Activated naive CD8-positive, alpha-beta T cell treated with anti-CD3 and anti-CD28 coated beads, Interleukin-2, amount 10 ng/mL, durations not matched to agents 7 days and 5 days (primary cell): ENCODE measurements around the gene LIX1L. TPM values are rescaled to one million over a fixed set of nuclear protein-coding genes. Genes with fewer than 3 reads are reported as not detected.
A peak's percentile ranks its signal among the peaks of the same experiment; 100 is the strongest.

Experiments
- ATAC-seq: fragments of 150-1000 bp; cut with Tn5 transposase; one replicate; pipeline ENCODE4 v1.10.0; 2021; ENCODE audit warnings: low read depth, moderate library complexity
- POLR2A ChIA-PET: fragments of 350-600 bp; sonication (Branson Sonifier 250); formaldehyde crosslinking; loops from one replicate; lab custom pipeline; 2021; ENCODE audit warnings: antibody characterized with exemption; lab: Charles Lee
- DNase-seq: peaks from one replicate; pipeline ENCODE4 v3.0.0; 2021
- H3K27ac Mint-ChIP-seq: one replicate; pipeline ENCODE4 v1.8.0; 2022; ENCODE audit warnings: mild to moderate bottlenecking, mixed read lengths
- H3K27me3 Mint-ChIP-seq: one replicate; pipeline ENCODE4 v1.8.0; 2022; ENCODE audit warnings: mild to moderate bottlenecking, moderate library complexity, mixed read lengths
- H3K36me3 Mint-ChIP-seq: one replicate; pipeline ENCODE4 v1.8.0; 2021; ENCODE audit warnings: mild to moderate bottlenecking, mixed read lengths
- H3K4me1 Mint-ChIP-seq: one replicate; pipeline ENCODE4 v1.8.0; 2021; ENCODE audit warnings: mixed read lengths
- H3K4me3 Mint-ChIP-seq: one replicate; pipeline ENCODE4 v1.8.0; 2022; ENCODE audit warnings: mild to moderate bottlenecking, moderate library complexity, mixed read lengths
- H3K9me3 Mint-ChIP-seq: one replicate; pipeline ENCODE4 v1.8.0; 2021; ENCODE audit warnings: mixed read lengths
- total RNA-seq, 2 experiments: library from RNA; stranded (reverse); gene quantifications; one replicate each; pipeline ENCODE4 v1.2.3, GENCODE V29; 2021

LIX1L gene
- total RNA-seq, 2 experiments from 2014 or later, result 54.0 to 57.5 TPM

- ATAC-seq, result no peak
- no peak overlapping the region for H3K27ac Mint-ChIP-seq
- peaks cover 2% of the 10 kb centered on the region for H3K4me1 Mint-ChIP-seq
- H3K4me3 Mint-ChIP-seq, result no peak overlapping the region
- DNase-seq, result no peak
- H3K36me3 Mint-ChIP-seq, result no peaks in the 10 kb centered on the region
- H3K9me3 Mint-ChIP-seq, result no peaks in the 10 kb centered on the region
- no peaks in the 10 kb centered on the region for H3K27me3 Mint-ChIP-seq
- POLR2A ChIA-PET, result interaction anchor here (0.7 to 1.3 kb wide), 3 partner anchors 44 to 105 kb away, joined by 3 to 4 read pairs (median 3); partner anchors contain the start of genes NUDT17 and TXNIP
Observed at GRCh38 chr1:145891143-145891542, 66.7 kb downstream of the LIX1L start.

GRCh38 chr1:145889722-145890121 is 68.1 kb downstream of the LIX1L start:
- no peaks in the 10 kb centered on the region for H3K9me3 Mint-ChIP-seq
- ATAC-seq (no peak), DNase-seq (no peak)
- H3K4me3 Mint-ChIP-seq, result no peak overlapping the region
- no peak overlapping the region for H3K27ac Mint-ChIP-seq
- POLR2A ChIA-PET, result no interaction called here
- H3K4me1 Mint-ChIP-seq, result peaks cover 12% of the 10 kb centered on the region
- H3K36me3 Mint-ChIP-seq, result no peaks in the 10 kb centered on the region
- H3K27me3 Mint-ChIP-seq, result peaks cover 9% of the 10 kb centered on the region

GRCh38 chr1:145887631-145888030 is 70.2 kb downstream of the LIX1L start:
- Mint-ChIP-seq H3K36me3 (no peaks in the 10 kb centered on the region), H3K4me1 (peaks cover 13% of the 10 kb centered on the region), H3K9me3 (no peaks in the 10 kb centered on the region), H3K4me3 (no peak overlapping the region), H3K27me3 (peaks cover 26% of the 10 kb centered on the region), H3K27ac (no peak overlapping the region)
- ATAC-seq (no peak), DNase-seq (no peak)
- POLR2A ChIA-PET, result interaction anchor here (1.6 kb wide), 1 partner anchor 28 kb away, joined by 7 read pairs; the partner anchor contains the start of gene PIAS3

- H3K27me3 Mint-ChIP-seq, result peaks cover 26% of the 10 kb centered on the region
- H3K4me1 Mint-ChIP-seq, result peaks cover 13% of the 10 kb centered on the region
- POLR2A ChIA-PET, result interaction anchor here (0.6 to 2.4 kb wide), 2 partner anchors 21 to 28 kb away, joined by 4 to 12 read pairs; partner anchors contain the start of gene PIAS3
- peak overlapping the region; percentile 70 for H3K4me3 Mint-ChIP-seq
- no peaks in the 10 kb centered on the region for H3K9me3 Mint-ChIP-seq
- no peaks in the 10 kb centered on the region for H3K36me3 Mint-ChIP-seq
- no peak overlapping the region for H3K27ac Mint-ChIP-seq
- no peak for DNase-seq
- no peak for ATAC-seq
Observed at GRCh38 chr1:145886816-145887215, 71.0 kb downstream of the LIX1L start.

- peaks cover 13% of the 10 kb centered on the region for H3K4me1 Mint-ChIP-seq
- peaks cover 26% of the 10 kb centered on the region for H3K27me3 Mint-ChIP-seq
- peak overlapping the region; percentile 83 for H3K4me3 Mint-ChIP-seq
- ATAC-seq (no peak), DNase-seq (no peak)
- H3K9me3 Mint-ChIP-seq, result no peaks in the 10 kb centered on the region
- POLR2A ChIA-PET, result interaction anchor here (0.6 to 2.4 kb wide), 2 partner anchors 21 to 27 kb away, joined by 4 to 12 read pairs; partner anchors contain the start of gene PIAS3
- H3K27ac Mint-ChIP-seq, result no peak overlapping the region
- H3K36me3 Mint-ChIP-seq, result no peaks in the 10 kb centered on the region
Observed at GRCh38 chr1:145886390-145886789, 71.4 kb downstream of the LIX1L start.

GRCh38 chr1:145885738-145886287 is 72.0 kb downstream of the LIX1L start, which contains the start of gene ANKRD35:
Gene ANKRD35 (minus strand): TSS chr1:145885866. CDS start chr1:145885758, 108 bp downstream.
- peak; percentile 91 for DNase-seq
- peaks cover 13% of the 10 kb centered on the region for H3K4me1 Mint-ChIP-seq
- H3K4me3 Mint-ChIP-seq, result peak within 1 kb of the TSS; percentile 83
- no peaks in the 10 kb centered on the region for H3K9me3 Mint-ChIP-seq
- peaks cover 26% of the 10 kb centered on the region for H3K27me3 Mint-ChIP-seq
- ATAC-seq, result peak; percentile 100
- POLR2A ChIA-PET, result interaction anchor here (0.6 to 2.4 kb wide), 4 partner anchors 14 to 41 kb away, joined by 3 to 12 read pairs (median 4); partner anchors contain the start of genes NUDT17, PIAS3 and RBM8A
- no peak within 1 kb of the TSS for H3K27ac Mint-ChIP-seq
- H3K36me3 Mint-ChIP-seq, result no peaks in the 10 kb centered on the region

- no peak overlapping the region for H3K27ac Mint-ChIP-seq
- peaks cover 15% of the 10 kb centered on the region for H3K4me1 Mint-ChIP-seq
- POLR2A ChIA-PET, result interaction anchor here (1.3 kb wide), 1 partner anchor 26 kb away, joined by 5 read pairs; the partner anchor contains the start of gene PIAS3
- H3K9me3 Mint-ChIP-seq, result no peaks in the 10 kb centered on the region
- peaks cover 26% of the 10 kb centered on the region for H3K27me3 Mint-ChIP-seq
- peak overlapping the region; percentile 83 for H3K4me3 Mint-ChIP-seq
- H3K36me3 Mint-ChIP-seq, result no peaks in the 10 kb centered on the region
- no peak for DNase-seq
- ATAC-seq, result no peak
Observed at GRCh38 chr1:145884675-145885074, 73.1 kb downstream of the LIX1L start.

Other genes starting within 250 kb of the LIX1L start
- gene CD160, start 238.5 kb downstream of the LIX1L start, total RNA-seq, result under 1 TPM; 0.20 to 0.53 TPM
- 10 to 100 TPM; 14.7 to 15.0 TPM for gene RNF115, start 133.9 kb downstream of the LIX1L start, total RNA-seq
- 10 to 100 TPM; 34.6 to 35.1 TPM for gene POLR3C, start 133.8 kb downstream of the LIX1L start, total RNA-seq
- gene NUDT17, start 112.4 kb downstream of the LIX1L start, total RNA-seq, result 1 to 10 TPM; 2.9 to 3.5 TPM
- gene PIAS3, start 98.9 kb downstream of the LIX1L start, total RNA-seq, result 10 to 100 TPM; 31.8 to 33.3 TPM
- under 1 TPM; 0.40 to 0.69 TPM for gene ANKRD35, start 72.2 kb downstream of the LIX1L start, total RNA-seq
- gene ITGA10, start 48.0 kb downstream of the LIX1L start, total RNA-seq, result 1 to 10 TPM; 2.1 to 2.2 TPM
- 10 to 100 TPM; 31.0 to 35.8 TPM for gene PEX11B, start 39.3 kb downstream of the LIX1L start, total RNA-seq
- 100 to 1,000 TPM; 157 to 160 TPM for gene RBM8A, start 30.5 kb downstream of the LIX1L start, total RNA-seq
- gene ANKRD34A, start 6.6 kb upstream of the LIX1L start, total RNA-seq, result 1 to 10 TPM; 2.2 to 2.8 TPM
- 10 to 100 TPM; 32.6 to 34.9 TPM for gene POLR3GL, start 6.7 kb upstream of the LIX1L start, total RNA-seq
- gene TXNIP, start 38.6 kb upstream of the LIX1L start, total RNA-seq, result 100 to 1,000 TPM; 678 to 725 TPM
- gene HJV, start 63.7 kb upstream of the LIX1L start, total RNA-seq, result not detected
- gene NBPF10, start 186.8 kb upstream of the LIX1L start, total RNA-seq, result 1 to 10 TPM; 1.5 to 1.6 TPM